PC-9 (cell line): ENCODE measurements around the gene GNRHR.

Source experiments
- EZH2 ChIP-seq: fragments of 200-600 bp; sonication (generic); IDR thresholded peaks from 2 replicates; pipeline ENCODE4 v1.8.0; 2017; ENCODE audit warnings: antibody characterized with exemption, low read depth
- TF ChIP-seq, protein P1 (sequence below): fragments of 200-600 bp; sonication (generic); conservative IDR thresholded peaks from 2 replicates; pipeline ENCODE4 v1.6.1; 2017; ENCODE audit warnings: mixed run types, antibody characterized with exemption, mild to moderate bottlenecking, moderate library complexity

DNA sequence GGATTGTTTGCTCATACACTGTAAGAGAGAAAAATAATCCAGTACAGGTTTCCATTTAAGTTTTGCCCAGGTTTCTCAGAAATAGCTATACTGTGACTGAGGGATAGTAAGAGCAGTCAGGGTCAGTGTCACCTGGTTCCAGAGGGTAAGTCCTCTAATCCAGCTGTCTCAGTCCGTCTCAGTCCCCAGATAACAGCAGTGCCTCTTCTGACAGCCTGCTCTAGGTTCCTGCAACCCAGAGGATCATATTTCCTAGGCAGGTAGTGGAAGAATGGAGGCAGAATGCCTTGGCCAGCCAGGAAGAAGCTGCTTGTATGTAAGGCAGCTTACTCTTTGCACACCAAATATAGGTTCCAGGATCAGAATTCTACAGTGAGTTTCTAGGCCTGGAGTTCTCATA lies 22.6 kb upstream of the GNRHR start:
- TF ChIP-seq EZH2 = no peak
- TF ChIP-seq, protein P1, sequence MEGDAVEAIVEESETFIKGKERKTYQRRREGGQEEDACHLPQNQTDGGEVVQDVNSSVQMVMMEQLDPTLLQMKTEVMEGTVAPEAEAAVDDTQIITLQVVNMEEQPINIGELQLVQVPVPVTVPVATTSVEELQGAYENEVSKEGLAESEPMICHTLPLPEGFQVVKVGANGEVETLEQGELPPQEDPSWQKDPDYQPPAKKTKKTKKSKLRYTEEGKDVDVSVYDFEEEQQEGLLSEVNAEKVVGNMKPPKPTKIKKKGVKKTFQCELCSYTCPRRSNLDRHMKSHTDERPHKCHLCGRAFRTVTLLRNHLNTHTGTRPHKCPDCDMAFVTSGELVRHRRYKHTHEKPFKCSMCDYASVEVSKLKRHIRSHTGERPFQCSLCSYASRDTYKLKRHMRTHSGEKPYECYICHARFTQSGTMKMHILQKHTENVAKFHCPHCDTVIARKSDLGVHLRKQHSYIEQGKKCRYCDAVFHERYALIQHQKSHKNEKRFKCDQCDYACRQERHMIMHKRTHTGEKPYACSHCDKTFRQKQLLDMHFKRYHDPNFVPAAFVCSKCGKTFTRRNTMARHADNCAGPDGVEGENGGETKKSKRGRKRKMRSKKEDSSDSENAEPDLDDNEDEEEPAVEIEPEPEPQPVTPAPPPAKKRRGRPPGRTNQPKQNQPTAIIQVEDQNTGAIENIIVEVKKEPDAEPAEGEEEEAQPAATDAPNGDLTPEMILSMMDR = no peak
